HFF-Myc (cell line): ENCODE data around the gene CNTROB.

Experiments used
- DNase-seq: peaks from one replicate; pipeline ENCODE4 v3.0.0-alpha.2; 2011; ENCODE audit warnings: low read depth; ENCODE audit errors: extremely low read depth
- H3K4me3 ChIP-seq: replicated peaks from 2 replicates; pipeline ENCODE4 v1.5.1; 2011; ENCODE audit warnings: low read depth, mild to moderate bottlenecking, control low read depth, low read length
- CTCF ChIP-seq: IDR thresholded peaks from 2 replicates; pipeline ENCODE4 v1.5.1; 2012; ENCODE audit warnings: mild to moderate bottlenecking, low read depth, low read length, control low read depth; ENCODE audit errors: missing control alignments

The CNTROB gene

GRCh38 chr17:7916385-7916682 lies 15.7 kb upstream of the CNTROB start:
- peak overlapping the region; percentile 38 for H3K4me3 ChIP-seq
- no peak for TF ChIP-seq CTCF
- DNase-seq = no peak

DNA sequence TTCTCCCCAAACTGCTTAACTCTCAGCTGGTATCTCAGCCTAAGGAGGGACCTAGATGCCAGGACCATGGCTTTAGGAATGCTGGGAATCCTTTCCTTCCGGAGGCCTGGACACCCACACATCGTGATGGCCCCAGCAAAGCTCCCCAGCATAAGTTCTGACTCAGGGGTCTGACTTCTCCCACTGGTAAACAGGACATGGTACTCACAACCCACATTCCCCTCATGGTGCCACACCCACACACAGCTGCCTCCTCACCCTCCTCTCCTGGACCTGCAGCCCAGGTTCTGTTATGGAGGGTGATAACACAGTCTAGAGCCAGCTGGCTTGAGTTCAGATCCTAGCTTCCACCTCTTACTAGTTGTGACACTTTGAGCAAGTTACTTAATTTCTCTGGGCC lies 15.2 kb upstream of the CNTROB start:
- TF ChIP-seq CTCF = no peak
- H3K4me3 ChIP-seq = peak overlapping the region; percentile 38
- DNase-seq = peak; percentile 5

DNA sequence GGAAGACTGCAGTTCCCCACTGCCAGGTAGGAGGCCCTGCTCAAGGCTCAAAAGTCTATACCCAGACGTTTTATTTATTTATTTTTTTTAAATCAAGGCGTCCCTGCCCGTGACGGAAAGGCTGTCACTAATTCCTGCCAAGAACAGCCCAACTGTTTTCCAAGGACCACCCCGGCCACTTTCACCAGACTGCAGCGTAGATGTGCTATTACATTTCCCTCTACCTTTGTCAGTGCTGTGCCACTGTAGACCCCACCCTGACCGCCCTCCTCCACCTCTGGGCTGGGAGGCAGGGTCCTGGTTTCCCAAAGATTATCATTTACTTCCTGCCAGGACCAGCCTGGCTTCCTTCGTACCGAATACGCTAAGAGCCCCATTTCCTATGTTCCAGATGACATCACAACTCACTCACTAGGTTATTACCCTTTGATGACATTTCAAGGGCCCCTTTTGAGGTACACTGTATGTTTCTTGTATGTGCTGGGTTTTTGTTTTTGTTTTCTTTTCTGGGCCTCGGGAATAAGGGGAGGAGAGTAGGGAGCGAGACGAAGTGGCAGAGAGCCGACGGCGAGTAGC lies 9.6 kb upstream of the CNTROB start:
- 0 out of 2 replicates have a peak overlapping the region, but pooled peaks have one; percentile 20 for H3K4me3 ChIP-seq
- no peak for TF ChIP-seq CTCF
- DNase-seq = no peak

DNA sequence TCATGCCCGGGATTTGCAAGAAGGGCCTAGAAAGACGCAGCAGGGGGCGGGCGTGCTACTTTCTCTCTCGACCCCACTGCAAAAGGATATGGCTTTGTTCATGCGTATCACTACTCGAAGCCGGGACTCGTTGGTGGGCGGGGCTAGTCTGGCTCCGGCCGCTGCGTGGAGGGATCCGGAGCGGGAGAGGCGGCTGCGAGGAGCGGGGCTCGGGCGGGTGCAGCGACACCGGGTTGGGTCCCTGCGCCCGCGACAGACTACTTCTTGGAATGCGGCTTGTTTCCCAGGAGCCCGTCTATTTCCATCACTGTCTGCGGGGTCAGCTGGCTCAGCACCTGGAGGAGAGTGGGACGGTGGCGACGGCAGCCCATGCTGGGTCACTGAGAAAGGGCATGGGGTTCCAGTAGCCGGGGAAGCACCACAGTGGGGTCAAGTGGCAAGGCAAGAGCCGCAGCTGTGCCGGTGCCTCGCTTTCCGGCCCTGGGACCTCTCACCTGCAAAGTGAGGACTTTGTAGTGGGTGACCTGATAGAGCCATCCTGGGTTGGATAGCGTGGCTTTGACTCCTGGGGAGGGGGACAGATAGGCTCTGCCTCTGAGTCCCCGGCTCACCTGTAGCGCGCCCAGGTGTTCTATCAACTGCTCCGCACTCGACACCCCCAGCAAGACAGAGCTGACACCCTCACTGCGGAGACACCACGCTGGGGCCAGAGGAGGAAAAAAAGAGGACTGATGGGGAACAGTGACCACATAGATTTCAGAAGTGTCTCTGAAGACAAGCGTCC lies 9.0 kb upstream of the CNTROB start:
- H3K4me3 ChIP-seq = peak overlapping the region; percentile 20; the same call in 1 of the 2 replicates
- DNase-seq = peak; percentile 22
- no peak for TF ChIP-seq CTCF

DNA sequence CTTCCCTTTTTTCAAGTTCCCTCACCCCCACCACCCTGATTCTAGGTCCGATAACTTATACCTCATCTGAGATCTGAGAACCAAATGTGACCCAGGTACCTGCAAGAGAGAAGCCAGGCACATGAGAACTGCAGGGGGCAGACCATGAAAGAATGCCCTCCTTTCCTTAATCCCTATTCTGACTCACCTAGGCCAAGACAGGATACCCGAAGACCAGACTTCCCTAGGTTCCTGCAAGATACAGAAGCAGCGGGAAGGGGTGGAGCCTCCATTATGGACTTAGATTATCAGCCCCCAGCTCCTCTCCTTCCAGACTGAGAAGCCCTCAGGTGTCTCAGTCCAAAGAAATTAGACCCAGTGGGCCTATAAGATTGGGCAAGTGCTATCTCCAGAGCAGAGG lies 4.4 kb upstream of the CNTROB start:
- TF ChIP-seq CTCF = no peak
- DNase-seq = no peak
- H3K4me3 ChIP-seq = no peak overlapping the region

- no peak for TF ChIP-seq CTCF
- DNase-seq = peak; percentile 39
- peak within 1 kb of the TSS; percentile 50 for H3K4me3 ChIP-seq
Observed at GRCh38 chr17:7929158-7930023, 2.6 kb upstream of the CNTROB start, which contains the start of gene KCNAB3. TSS of gene KCNAB3 (minus strand) at chr17:7929856. CDS start at chr17:7929435, 421 bp downstream.
